WTC11 (cell line): ENCODE results near the gene RGS7. TPM values are rescaled to one million over a fixed set of nuclear protein-coding genes. Genes with fewer than 3 reads are reported as not detected.

Experiments
- ATAC-seq: fragments of 200-7000 bp; cut with Tn5 transposase; 2 replicates; pipeline ENCODE4 v1.10.0; 2021; ENCODE audit warnings: mild to moderate bottlenecking, moderate library complexity
- CTCF ChIA-PET: fragments of 300-600 bp; sonication (Branson Sonifier 250); formaldehyde crosslinking; loops from one replicate; lab custom pipeline; 2021; ENCODE audit warnings: antibody characterized with exemption; lab: Charles Lee
- POLR2A ChIA-PET: fragments of 350-600 bp; sonication (Branson Sonifier 250); formaldehyde crosslinking; loops from one replicate; lab custom pipeline; 2021; ENCODE audit warnings: antibody characterized with exemption; lab: Charles Lee
- DNase-seq: peaks from one replicate; pipeline ENCODE4 v3.0.0; 2021; ENCODE audit warnings: low spot score
- H3K27ac Mint-ChIP-seq: 2 replicates; pipeline ENCODE4 v1.8.0; 2021; ENCODE audit warnings: mixed read lengths
- H3K27me3 Mint-ChIP-seq: 2 replicates; pipeline ENCODE4 v1.8.0; 2021; ENCODE audit warnings: low read depth, mild to moderate bottlenecking, moderate library complexity, mixed read lengths
- H3K36me3 Mint-ChIP-seq: 2 replicates; pipeline ENCODE4 v1.8.0; 2021; ENCODE audit warnings: mixed read lengths
- H3K4me1 Mint-ChIP-seq: 2 replicates; pipeline ENCODE4 v1.8.0; 2022; ENCODE audit warnings: mixed read lengths
- H3K4me3 Mint-ChIP-seq: 2 replicates; pipeline ENCODE4 v1.8.0; 2021; ENCODE audit warnings: mild to moderate bottlenecking, moderate library complexity, mixed read lengths
- H3K9me3 Mint-ChIP-seq: 2 replicates; pipeline ENCODE4 v1.8.0; 2021; ENCODE audit warnings: mixed read lengths
- ARID4B ChIP-seq: sonication (generic); formaldehyde crosslinking; IDR thresholded peaks from 2 replicates; pipeline ENCODE4 v1.8.0; 2023; ENCODE audit warnings: missing genetic modification reagents, mild to moderate bottlenecking, borderline replicate concordance
- ATF2 ChIP-seq: sonication (generic); formaldehyde crosslinking; IDR thresholded peaks from 2 replicates; pipeline ENCODE4 v1.8.1; 2022; ENCODE audit warnings: low read depth, missing genetic modification reagents, borderline replicate concordance
- CREB1 ChIP-seq: sonication (generic); formaldehyde crosslinking; IDR thresholded peaks from 2 replicates; pipeline ENCODE4 v1.8.0; 2023; ENCODE audit warnings: mild to moderate bottlenecking, missing genetic modification reagents
- FOXJ3 ChIP-seq: sonication (generic); formaldehyde crosslinking; IDR thresholded peaks from 2 replicates; pipeline ENCODE4 v1.9.0; 2021; ENCODE audit warnings: missing genetic modification reagents, mild to moderate bottlenecking, borderline replicate concordance
- FOXP4 ChIP-seq: sonication (generic); formaldehyde crosslinking; IDR thresholded peaks from 2 replicates; pipeline ENCODE4 v1.8.0; 2022; ENCODE audit warnings: mild to moderate bottlenecking, missing genetic modification reagents
- HMGA2 ChIP-seq: fragments of 250-450 bp; sonication (Bioruptor Pico); IDR thresholded peaks from 2 replicates; pipeline ENCODE4 v1.4.0; 2021; ENCODE audit warnings: mild to moderate bottlenecking, moderate library complexity
- HMGXB4 ChIP-seq: sonication (generic); formaldehyde crosslinking; IDR thresholded peaks from 2 replicates; pipeline ENCODE4 v1.8.1; 2023; ENCODE audit warnings: mild to moderate bottlenecking, moderate library complexity, missing genetic modification reagents
- IRF1 ChIP-seq: sonication (generic); formaldehyde crosslinking; IDR thresholded peaks from 2 replicates; pipeline ENCODE4 v1.8.0; 2023; ENCODE audit warnings: missing genetic modification reagents
- KAT7 ChIP-seq: sonication (generic); formaldehyde crosslinking; IDR thresholded peaks from 2 replicates; pipeline ENCODE4 v1.8.1; 2023; ENCODE audit warnings: missing genetic modification reagents, mild to moderate bottlenecking, borderline replicate concordance
- MXD4 ChIP-seq: fragments of 250-450 bp; sonication (Bioruptor Pico); IDR thresholded peaks from 2 replicates; pipeline ENCODE4 v1.8.0; 2021; ENCODE audit warnings: mild to moderate bottlenecking, moderate library complexity, borderline replicate concordance
- NFE2L1 ChIP-seq: sonication (generic); formaldehyde crosslinking; IDR thresholded peaks from 2 replicates; pipeline ENCODE4 v1.8.1; 2023; ENCODE audit warnings: missing genetic modification reagents
- OVOL2 ChIP-seq: fragments of 250-450 bp; sonication (Bioruptor Pico); IDR thresholded peaks from 2 replicates; pipeline ENCODE4 v1.9.0; 2021; ENCODE audit warnings: mild to moderate bottlenecking, borderline replicate concordance
- PRRX2 ChIP-seq: fragments of 250-450 bp; sonication (Bioruptor Pico); IDR thresholded peaks from 2 replicates; pipeline ENCODE4 v1.8.0; 2021; ENCODE audit warnings: mild to moderate bottlenecking
- ZNF219 ChIP-seq: sonication (generic); formaldehyde crosslinking; IDR thresholded peaks from 2 replicates; pipeline ENCODE4 v1.8.0; 2023; ENCODE audit warnings: missing genetic modification reagents, mild to moderate bottlenecking, borderline replicate concordance
- ZNF317 ChIP-seq: sonication (generic); formaldehyde crosslinking; IDR thresholded peaks from 2 replicates; pipeline ENCODE4 v1.8.1; 2023; ENCODE audit warnings: low read depth, mild to moderate bottlenecking, moderate library complexity, missing genetic modification reagents, borderline replicate concordance
- ZNF396 ChIP-seq: fragments of 250-450 bp; sonication (Bioruptor Pico); IDR thresholded peaks from 2 replicates; pipeline ENCODE4 v1.8.0; 2021; ENCODE audit warnings: mild to moderate bottlenecking, moderate library complexity, borderline replicate concordance
- ZNF423 ChIP-seq: fragments of 250-450 bp; sonication (Bioruptor Pico); IDR thresholded peaks from 2 replicates; pipeline ENCODE4 v2.1.2; 2022; ENCODE audit warnings: mild to moderate bottlenecking, moderate library complexity
- ZNF532 ChIP-seq: fragments of 250-450 bp; sonication (Bioruptor Pico); IDR thresholded peaks from 2 replicates; pipeline ENCODE4 v1.9.0; 2021; ENCODE audit warnings: mild to moderate bottlenecking, borderline replicate concordance
- ZNF671 ChIP-seq: fragments of 250-450 bp; sonication (Bioruptor Pico); IDR thresholded peaks from 2 replicates; pipeline ENCODE4 v1.8.0; 2021; ENCODE audit warnings: mild to moderate bottlenecking
- total RNA-seq: library from RNA; stranded (reverse); gene quantifications from 3 replicates; pipeline ENCODE4 v1.2.3, GENCODE V29; 2021

RGS7 gene
- total RNA-seq, 1 experiment from 2014 or later, result 1.2 TPM

GRCh38 chr1:241357366-241358340, 648 bp upstream of the RGS7 start:
- CTCF ChIA-PET, result no interaction called here
- no peaks in the 10 kb centered on the region for H3K36me3 Mint-ChIP-seq
- no peak overlapping the region for H3K27ac Mint-ChIP-seq
- peak; percentile 85 for TF ChIP-seq HMGA2 (CRISPR knock-in tag)
- 0 out of 2 replicates have a peak, but pooled peaks have one; percentile 20 for TF ChIP-seq HMGXB4
- TF ChIP-seq OVOL2, result no peak
- no peaks in the 10 kb centered on the region for H3K9me3 Mint-ChIP-seq
- H3K4me3 Mint-ChIP-seq, result peak overlapping the region; percentile 60
- peaks cover 8% of the 10 kb centered on the region for H3K4me1 Mint-ChIP-seq
- H3K27me3 Mint-ChIP-seq, result peaks cover 36% of the 10 kb centered on the region
- no peak for DNase-seq
- POLR2A ChIA-PET, result no interaction called here
- ATAC-seq, result no peak

- peak; percentile 61 for ATAC-seq
- no peaks in the 10 kb centered on the region for H3K36me3 Mint-ChIP-seq
- H3K4me1 Mint-ChIP-seq, result peaks cover 8% of the 10 kb centered on the region
- H3K9me3 Mint-ChIP-seq, result no peaks in the 10 kb centered on the region
- peak overlapping the region; percentile 81 for H3K4me3 Mint-ChIP-seq
- POLR2A ChIA-PET, result no interaction called here
- H3K27ac Mint-ChIP-seq, result no peak overlapping the region
- peak; percentile 26 for DNase-seq
- peaks cover 36% of the 10 kb centered on the region for H3K27me3 Mint-ChIP-seq
- CTCF ChIA-PET, result interaction anchor here (1.0 kb wide), 1 partner anchor 468 kb away, joined by 3 read pairs; no protein-coding TSS in a partner anchor
- TF ChIP-seq CREB1, result no peak
- TF ChIP-seq ZNF532 (CRISPR knock-in tag), result no peak
- no peak for TF ChIP-seq KAT7 (CRISPR knock-in tag)
- no peak for TF ChIP-seq FOXP4 (CRISPR knock-in tag)
- no peak for TF ChIP-seq FOXJ3 (CRISPR knock-in tag)
- no peak for TF ChIP-seq ZNF396 (CRISPR knock-in tag)
- no peak for TF ChIP-seq IRF1 (CRISPR knock-in tag)
- no peak for TF ChIP-seq ARID4B (CRISPR knock-in tag)
- TF ChIP-seq ZNF671 (CRISPR knock-in tag), result no peak
- TF ChIP-seq ATF2, result no peak
- TF ChIP-seq MXD4 (CRISPR knock-in tag), result no peak
- no peak for TF ChIP-seq ZNF317 (CRISPR knock-in tag)
- no peak for TF ChIP-seq ZNF219 (CRISPR knock-in tag)
- TF ChIP-seq ZNF423, result no peak
- no peak for TF ChIP-seq PRRX2 (CRISPR knock-in tag)
- no peak for TF ChIP-seq NFE2L1 (CRISPR knock-in tag)
These were observed 852 bp downstream of the RGS7 start for GRCh38 chr1:241356187-241356518.
